ENCODE measurements around the gene ZNF765.
A peak's percentile ranks its signal among the peaks of the same experiment; 100 is the strongest.
"Not testable (repeated sequence)": the region's sequence is repeated elsewhere in the genome, so short reads cannot be mapped to it uniquely, and the experiment has no call there.

Gene ZNF765

GRCh38 chr19:53394974-53395839, at the start of gene ZNF765:
ZNF765 (plus strand) TSS chr19:53395149; CDS start chr19:53398016, 2,867 bp downstream.
- peak; percentile 96 for DNase-seq

GRCh38 chr19:53355739-53356138, 39.2 kb upstream of the ZNF765 start:
- DNase-seq, result no peak

GRCh38 chr19:53357821-53358581, 36.9 kb upstream of the ZNF765 start:
- no peak for DNase-seq

DNA sequence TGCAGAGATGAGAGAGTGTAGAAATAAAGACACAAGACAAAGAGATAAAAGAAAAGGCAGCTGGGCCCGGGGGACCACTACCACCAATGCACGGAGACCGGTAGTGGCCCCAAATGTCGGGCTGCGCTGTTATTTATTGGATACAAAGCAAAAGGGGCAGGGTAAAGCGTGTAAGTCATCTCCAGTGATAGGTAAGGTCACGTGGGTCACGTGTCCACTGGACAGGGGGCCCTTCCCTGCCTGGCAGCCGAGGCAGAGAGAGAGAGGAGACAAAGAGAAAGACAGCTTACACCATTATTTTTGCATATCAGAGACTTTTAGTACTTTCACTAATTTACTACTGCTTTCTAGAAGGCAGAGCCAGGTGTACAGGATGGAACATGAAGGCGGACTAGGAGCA, 34.9 kb upstream of the ZNF765 start:
- not testable (repeated sequence) for DNase-seq

- DNase-seq, result peak; percentile 96
These were observed 29.6 kb upstream of the ZNF765 start, which contains the start of gene ZNF525 for GRCh38 chr19:53365134-53365898. ZNF525 (plus strand) TSS chr19:53365705; CDS start chr19:53372282, 6,577 bp downstream.

DNA sequence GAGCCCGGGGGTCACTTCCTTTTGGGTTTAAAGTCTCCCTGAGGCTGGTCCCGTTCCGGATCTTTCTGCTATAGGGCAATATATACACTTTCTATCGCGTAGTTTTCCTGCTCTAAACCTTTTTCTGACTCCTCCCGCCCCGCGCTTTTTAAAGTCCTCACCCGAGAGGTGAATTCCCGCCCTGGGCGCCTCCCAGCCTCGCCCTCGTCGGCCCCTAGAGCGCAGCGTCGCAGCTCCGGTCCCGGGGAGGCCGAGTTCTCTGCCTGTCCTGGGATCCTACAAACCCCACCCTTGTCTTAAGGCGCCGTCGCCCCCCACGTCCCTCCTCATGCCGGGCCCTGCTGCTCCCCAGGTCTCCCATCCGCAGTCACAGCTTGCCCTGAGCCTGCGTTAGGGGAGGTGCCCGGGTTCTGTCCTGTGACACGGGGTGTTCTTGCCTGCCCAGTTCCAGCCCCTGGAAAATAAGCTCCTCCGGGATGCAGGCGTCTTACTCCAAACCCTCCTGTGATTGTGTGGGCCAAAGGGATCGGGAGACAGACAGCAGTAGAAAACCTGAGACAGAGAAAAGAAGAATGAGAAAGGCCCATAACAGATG, 29.0 kb upstream of the ZNF765 start:
- peak; percentile 72 for DNase-seq

GRCh38 chr19:53372196-53372595, 22.8 kb upstream of the ZNF765 start:
- no peak for DNase-seq

DNA sequence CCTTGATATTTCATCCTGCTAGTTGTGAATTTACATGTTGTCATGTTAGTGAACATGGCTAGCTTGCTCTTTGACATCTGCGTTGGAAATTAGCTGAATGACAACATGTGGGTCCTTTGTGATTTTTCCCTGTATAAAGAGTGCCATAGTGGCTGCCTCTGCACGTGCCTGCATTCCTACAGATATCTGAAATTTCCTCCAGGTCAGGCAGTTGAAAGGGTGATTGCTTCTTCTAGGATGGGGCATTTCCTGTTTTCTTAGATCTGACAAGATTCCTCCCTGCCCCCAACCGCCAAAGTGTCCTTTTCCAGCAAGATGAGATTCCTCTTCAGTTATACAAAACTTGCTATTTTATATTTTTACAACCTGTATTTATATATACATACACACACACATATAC, 20.7 kb upstream of the ZNF765 start:
- DNase-seq, result no peak

DNA sequence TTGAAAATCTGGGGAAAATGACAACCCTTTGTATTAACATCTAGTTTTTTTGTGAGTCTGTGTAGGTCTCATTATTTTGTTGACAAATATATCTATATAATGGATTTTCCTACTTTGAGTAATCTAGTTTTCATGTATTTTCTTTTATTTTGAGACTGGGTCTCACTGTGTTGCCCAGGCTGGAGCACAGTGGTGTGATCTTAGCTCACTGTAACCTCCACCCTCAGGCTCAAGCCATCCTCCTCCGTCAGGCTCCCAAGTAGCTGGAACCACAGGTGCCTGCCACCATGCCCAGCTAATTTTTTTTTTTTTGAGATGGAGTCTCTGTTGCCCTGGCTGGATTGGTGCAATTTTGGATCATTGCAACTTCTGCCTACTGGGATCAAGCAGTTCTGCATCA, 20.2 kb upstream of the ZNF765 start:
- no peak for DNase-seq

GRCh38 chr19:53381376-53381775, 13.6 kb upstream of the ZNF765 start:
- no peak for DNase-seq

GRCh38 chr19:53388168-53388567, 6.8 kb upstream of the ZNF765 start:
- DNase-seq, result no peak

- DNase-seq, result no peak
These were observed 6.0 kb upstream of the ZNF765 start for GRCh38 chr19:53388904-53389303.

GRCh38 chr19:53389571-53389970, 5.4 kb upstream of the ZNF765 start:
- peak; percentile 57 for DNase-seq

GRCh38 chr19:53389978-53390377, 5.0 kb upstream of the ZNF765 start:
- DNase-seq, result peak; percentile 89

GRCh38 chr19:53394522-53394973, 401 bp upstream of the ZNF765 start:
- peak; percentile 84 for DNase-seq

GRCh38 chr19:53395840-53396524, 1.0 kb downstream of the ZNF765 start:
- DNase-seq, result peak; percentile 7

GRCh38 chr19:53396525-53396868, 1.5 kb downstream of the ZNF765 start:
- no peak for DNase-seq

GRCh38 chr19:53397918-53398317, 3.0 kb downstream of the ZNF765 start:
- DNase-seq, result not testable (repeated sequence)

GRCh38 chr19:53409505-53410204, 14.7 kb downstream of the ZNF765 start:
- no peak for DNase-seq

DNA sequence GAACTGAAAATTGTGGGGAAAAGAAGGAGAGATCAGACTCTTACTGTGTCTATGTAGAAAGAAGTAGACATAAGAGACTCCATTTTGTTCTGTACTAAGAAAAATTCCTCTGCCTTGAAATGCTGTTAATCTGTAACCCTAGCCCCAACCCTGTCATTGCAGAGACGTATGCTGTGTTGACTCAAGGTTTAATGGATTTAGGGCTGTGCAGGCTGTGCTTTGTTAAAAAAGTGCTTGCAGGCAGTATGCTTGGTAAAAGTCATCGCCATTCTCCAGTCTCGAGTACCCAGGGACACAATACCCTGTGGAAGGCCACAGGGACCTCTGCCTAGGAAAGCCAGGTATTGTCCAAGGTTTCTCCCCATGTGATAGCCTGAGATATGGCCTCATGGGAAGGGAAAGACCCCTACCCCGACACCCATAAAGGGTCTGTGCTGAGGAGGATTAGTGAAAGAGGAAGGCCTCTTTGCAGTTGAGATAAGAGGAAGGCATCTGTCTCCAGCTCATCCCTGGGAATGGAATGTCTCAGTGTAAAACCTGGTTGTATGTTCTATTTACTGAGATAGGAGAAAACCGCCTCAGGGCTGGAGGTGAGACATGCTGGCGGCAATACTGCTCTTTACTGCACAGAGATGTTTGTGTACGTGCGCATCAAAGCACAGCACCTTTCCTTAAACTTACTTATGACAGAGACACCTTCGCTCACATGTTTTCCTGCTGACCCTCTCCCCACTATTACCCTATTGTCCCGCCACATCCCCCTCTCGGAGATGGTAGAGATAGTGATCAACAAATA, 25.8 kb downstream of the ZNF765 start:
- DNase-seq, result not testable (repeated sequence)

DNA sequence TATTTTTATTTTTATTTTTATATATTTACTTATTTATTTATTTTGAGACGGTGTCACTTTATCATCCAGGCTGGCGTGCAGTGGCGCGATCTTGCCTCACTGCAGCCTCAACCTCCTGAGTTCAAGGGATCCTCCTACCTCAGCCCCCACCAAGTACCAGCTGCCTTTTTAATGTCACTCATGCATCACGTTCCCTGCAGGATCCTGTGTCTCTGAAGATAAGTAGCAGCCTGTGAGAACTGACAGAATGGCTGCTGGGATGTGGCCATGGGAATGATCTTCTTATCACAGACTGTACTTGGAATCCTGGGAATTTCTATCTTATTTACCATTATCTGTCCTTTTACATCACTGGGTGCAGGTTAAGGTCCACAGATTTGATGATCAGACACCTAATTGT, 27.6 kb downstream of the ZNF765 start:
- DNase-seq, result peak; percentile 55
